Stomach (tissue), 4 donors: ENCODE results near the gene SETD4.

Experiments used
- CTCF ChIP-seq, 7 experiments: fragments of 450-650 bp in 4 of 7; fragments of 200-600 bp in 3 of 7; sonication (generic) in 3 of 7; IDR thresholded peaks; one replicate each; pipeline ENCODE4 v1.5.1; 2016 to 2019; ENCODE audit warnings: antibody characterized with exemption in 7 of 7, control low read depth in 2 of 7, mild to moderate bottlenecking in 1 of 7
- EP300 ChIP-seq: sonication (generic); formaldehyde crosslinking; IDR thresholded peaks from one replicate; pipeline ENCODE4 v1.6.1; 2017; ENCODE audit warnings: antibody characterized with exemption
- POLR2A ChIP-seq, 4 donors: fragments of 450-650 bp; IDR thresholded peaks; one replicate each; pipeline ENCODE4 v1.6.1; 2016; ENCODE audit warnings: antibody characterized with exemption in 4 of 4, control low read depth in 2 of 4, mild to moderate bottlenecking in 1 of 4, moderate library complexity in 1 of 4
- POLR2AphosphoS5 ChIP-seq, 3 donors: sonication (generic); formaldehyde crosslinking; IDR thresholded peaks; one replicate each; pipeline ENCODE4 v1.6.1; 2016; ENCODE audit warnings: antibody characterized with exemption in 3 of 3

GRCh38 chr21:36034211-36034913 lies 26.0 kb downstream of the SETD4 start:
- TF ChIP-seq CTCF (IDR thresholded peaks at IDR 0.05) (no peak), POLR2A (IDR thresholded peaks at IDR 0.05) (no peak), POLR2AphosphoS5 (IDR thresholded peaks at IDR 0.05) (no peak), EP300 (no peak)
